PC-3 (cell line): Measurements from ENCODE around the gene RASAL1.

ENCODE experiments used
- CTCF ChIP-seq: fragments of 300-600 bp; sonication (generic); conservative IDR thresholded peaks from 2 replicates; pipeline ENCODE4 v1.5.1; 2017; ENCODE audit warnings: antibody characterized with exemption, low read depth, mild to moderate bottlenecking, low read length
- EZH2 ChIP-seq: fragments of 300-600 bp; sonication (generic); IDR thresholded peaks from one replicate; pipeline ENCODE4 v1.6.1; 2017; ENCODE audit warnings: antibody characterized with exemption, mild to moderate bottlenecking, low read length; ENCODE audit not compliant: unreplicated experiment

- TF ChIP-seq CTCF (no peak), EZH2 (no peak)
Observed at GRCh38 chr12:113183030-113183589, 47.5 kb upstream of the RASAL1 start.
